AG04449 (cell line): ENCODE results near the gene GUCY2D.

Experiments
- CTCF ChIA-PET: fragments of 350-600 bp; formaldehyde crosslinking; extraction: SDS; loops from one replicate; lab custom pipeline; 2021; ENCODE audit warnings: antibody characterized with exemption; lab: Yijun Ruan, JAX
- POLR2A ChIA-PET: fragments of 400-600, 350-600 bp; formaldehyde crosslinking; extraction: SDS; loops from one replicate; lab custom pipeline; 2020; ENCODE audit warnings: antibody characterized with exemption, inconsistent platforms; lab: Yijun Ruan, JAX
- DNase-seq: peaks from one replicate; pipeline ENCODE4 v3.0.0-alpha.2; 2010; ENCODE audit warnings: low read depth, low spot score
- H3K4me3 ChIP-seq: 2 replicates; pipeline ENCODE4 v1.5.1; 2011; ENCODE audit warnings: low read depth, mild to moderate bottlenecking, control low read depth, low read length
- CTCF ChIP-seq: IDR thresholded peaks from one replicate; pipeline ENCODE4 v1.5.1; 2011; ENCODE audit warnings: mild to moderate bottlenecking, moderate library complexity, low read length, control low read depth, inconsistent platforms; ENCODE audit not compliant: insufficient read depth; ENCODE audit errors: missing control alignments

The GUCY2D gene

GRCh38 chr17:8048236-8048635, 45.8 kb downstream of the GUCY2D start:
- ChIA-PET CTCF (interaction anchor here (1.0 to 13.7 kb wide), 5 partner anchors 11 to 135 kb away, joined by 3 to 155 read pairs (median 11); no protein-coding TSS in a partner anchor), POLR2A (no interaction called here)
- H3K4me3 ChIP-seq, result no peak overlapping the region
- DNase-seq, result no peak
- TF ChIP-seq CTCF, result no peak

GRCh38 chr17:8048736-8049135, 46.3 kb downstream of the GUCY2D start:
- ChIA-PET POLR2A (no interaction called here), CTCF (interaction anchor here (1.1 to 13.7 kb wide), 5 partner anchors 10 to 136 kb away, joined by 4 to 155 read pairs (median 11); no protein-coding TSS in a partner anchor)
- no peak for DNase-seq
- no peak overlapping the region for H3K4me3 ChIP-seq
- no peak for TF ChIP-seq CTCF

- POLR2A ChIA-PET, result no interaction called here
- no peak for DNase-seq
- TF ChIP-seq CTCF, result no peak
- CTCF ChIA-PET, result interaction anchor here (0.7 to 1.5 kb wide), 2 partner anchors 9 to 10 kb away, joined by 3 to 5 read pairs; no protein-coding TSS in a partner anchor
- H3K4me3 ChIP-seq, result no peak overlapping the region
These were observed 49.4 kb downstream of the GUCY2D start for GRCh38 chr17:8051831-8052230.

- no peak overlapping the region for H3K4me3 ChIP-seq
- DNase-seq, result no peak
- TF ChIP-seq CTCF, result no peak
- ChIA-PET POLR2A (no interaction called here), CTCF (interaction anchor here (0.7 to 1.5 kb wide), 2 partner anchors 8 to 11 kb away, joined by 3 to 5 read pairs; no protein-coding TSS in a partner anchor)
These were observed 50.1 kb downstream of the GUCY2D start for GRCh38 chr17:8052256-8053252.

- CTCF ChIA-PET, result interaction anchor here (0.6 to 2.1 kb wide), 2 partner anchors 64 to 531 kb away, joined by 4 to 10 read pairs; no protein-coding TSS in a partner anchor
- DNase-seq, result no peak
- H3K4me3 ChIP-seq, result no peak overlapping the region
- TF ChIP-seq CTCF, result no peak
- POLR2A ChIA-PET, result no interaction called here
These were observed 51.2 kb downstream of the GUCY2D start for GRCh38 chr17:8053600-8053999.

GRCh38 chr17:8055851-8056231, 53.4 kb downstream of the GUCY2D start:
- no peak for DNase-seq
- ChIA-PET CTCF (interaction anchor here (1.0 to 12.4 kb wide), 15 partner anchors 10 to 245 kb away, joined by 3 to 233 read pairs (median 25); partner anchors contain the start of genes ALOX12B, ALOX15B, ALOXE3 and GUCY2D), POLR2A (interaction anchor here (0.8 kb wide), 1 partner anchor 117 kb away, joined by 3 read pairs; no protein-coding TSS in a partner anchor)
- H3K4me3 ChIP-seq, result no peak overlapping the region
- TF ChIP-seq CTCF, result no peak
